Right lobe of liver (tissue), 4 donors: ENCODE data around the gene COL23A1.

ENCODE experiments used
- CTCF ChIP-seq, 4 donors: fragments of 200-600 bp in 3 of 4; fragments of 450-650 bp in 1 of 4; IDR thresholded peaks; one replicate each; pipeline versions ENCODE4 v1.5.1 to v1.8.0; 2016 to 2022; ENCODE audit warnings: antibody characterized with exemption in 4 of 4, mild to moderate bottlenecking in 2 of 4
- POLR2A ChIP-seq: fragments of 450-650 bp; IDR thresholded peaks from one replicate; pipeline ENCODE4 v1.6.1; 2017; ENCODE audit warnings: antibody characterized with exemption, mild to moderate bottlenecking
- donor health status: DM: no; HTN: no; CAD: no.
- donor health status: DM: no; HTN: no; CAD: no.
- donor health status: DM: no; HTN: yes; CAD: no.

- TF ChIP-seq CTCF (IDR thresholded peaks at IDR 0.05): no peak
- TF ChIP-seq POLR2A: no peak
These were observed 47.3 kb upstream of the COL23A1 start for GRCh38 chr5:178637356-178638074.
